GM21515 (cell line): ENCODE results near the gene ACTR8.

Source experiments
- ATAC-seq: cut with Tn5 transposase; IDR thresholded peaks from one replicate; pipeline ENCODE4 v1.9.1; 2021; ENCODE audit not compliant: unreplicated experiment

ACTR8 gene

DNA sequence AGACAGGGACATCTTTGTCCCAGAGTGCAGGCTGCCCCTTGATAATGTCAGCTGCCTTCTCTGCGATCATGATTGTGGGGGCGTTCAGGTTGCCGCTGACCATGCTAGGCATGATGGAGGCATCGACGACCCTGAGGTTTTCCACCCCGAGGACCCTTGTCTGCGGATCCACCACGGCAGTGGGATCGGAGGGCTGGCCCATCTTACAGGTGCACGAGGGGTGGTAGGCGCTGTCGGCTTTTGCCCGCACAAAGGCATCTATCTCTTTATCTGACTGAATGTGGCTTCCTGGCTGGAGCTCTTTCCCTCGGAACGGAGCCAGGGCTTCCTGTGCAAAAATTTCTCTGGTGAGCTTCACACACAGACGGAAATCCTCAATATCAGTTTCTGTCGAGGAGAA is 64.1 kb downstream of the ACTR8 start:
- no peak for ATAC-seq

DNA sequence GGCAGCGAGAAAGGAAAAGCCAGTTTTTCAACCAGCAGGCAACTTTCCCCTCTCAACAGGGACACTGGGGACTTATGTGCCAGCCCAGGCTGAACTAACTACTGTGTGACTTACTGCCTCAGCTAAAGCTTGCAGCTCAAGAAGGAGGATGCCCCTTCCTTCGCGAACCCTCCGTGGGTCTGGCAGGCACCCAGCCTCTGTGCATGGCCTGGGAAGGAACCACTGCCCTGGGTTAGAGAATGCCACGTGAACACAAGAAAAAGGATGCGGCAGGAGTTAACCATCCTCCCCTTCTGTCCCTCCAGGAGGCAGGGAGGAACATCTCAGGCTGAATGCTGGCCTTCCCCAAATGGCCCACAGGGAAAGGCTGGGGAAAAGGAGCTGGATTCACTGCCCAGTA is 64.7 kb downstream of the ACTR8 start:
- no peak for ATAC-seq
